Measurements from ENCODE around the gene IL11.

IL11 gene

DNA sequence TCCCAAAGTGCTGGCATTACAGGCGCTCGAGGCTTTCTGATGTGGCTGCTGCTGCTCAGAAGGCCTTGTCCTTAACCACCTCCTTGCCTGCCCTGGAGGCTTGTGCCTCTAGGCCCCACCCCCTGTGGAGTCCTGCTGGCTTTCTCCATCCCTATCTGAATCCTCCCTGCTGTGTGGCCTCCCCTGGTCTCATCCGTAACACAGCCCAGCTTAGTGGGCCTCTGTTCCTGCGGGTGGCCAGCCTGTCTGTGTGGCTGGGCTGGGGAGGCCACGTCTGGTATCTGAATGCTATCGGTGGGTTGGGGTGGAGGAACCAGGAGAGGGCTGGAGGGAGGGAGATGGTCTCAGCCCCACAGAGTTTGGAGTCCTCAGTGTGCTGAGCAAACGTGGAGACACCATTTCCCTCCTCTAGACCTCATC, 20.2 kb upstream of the IL11 start:
- DNase-seq = no peak

DNA sequence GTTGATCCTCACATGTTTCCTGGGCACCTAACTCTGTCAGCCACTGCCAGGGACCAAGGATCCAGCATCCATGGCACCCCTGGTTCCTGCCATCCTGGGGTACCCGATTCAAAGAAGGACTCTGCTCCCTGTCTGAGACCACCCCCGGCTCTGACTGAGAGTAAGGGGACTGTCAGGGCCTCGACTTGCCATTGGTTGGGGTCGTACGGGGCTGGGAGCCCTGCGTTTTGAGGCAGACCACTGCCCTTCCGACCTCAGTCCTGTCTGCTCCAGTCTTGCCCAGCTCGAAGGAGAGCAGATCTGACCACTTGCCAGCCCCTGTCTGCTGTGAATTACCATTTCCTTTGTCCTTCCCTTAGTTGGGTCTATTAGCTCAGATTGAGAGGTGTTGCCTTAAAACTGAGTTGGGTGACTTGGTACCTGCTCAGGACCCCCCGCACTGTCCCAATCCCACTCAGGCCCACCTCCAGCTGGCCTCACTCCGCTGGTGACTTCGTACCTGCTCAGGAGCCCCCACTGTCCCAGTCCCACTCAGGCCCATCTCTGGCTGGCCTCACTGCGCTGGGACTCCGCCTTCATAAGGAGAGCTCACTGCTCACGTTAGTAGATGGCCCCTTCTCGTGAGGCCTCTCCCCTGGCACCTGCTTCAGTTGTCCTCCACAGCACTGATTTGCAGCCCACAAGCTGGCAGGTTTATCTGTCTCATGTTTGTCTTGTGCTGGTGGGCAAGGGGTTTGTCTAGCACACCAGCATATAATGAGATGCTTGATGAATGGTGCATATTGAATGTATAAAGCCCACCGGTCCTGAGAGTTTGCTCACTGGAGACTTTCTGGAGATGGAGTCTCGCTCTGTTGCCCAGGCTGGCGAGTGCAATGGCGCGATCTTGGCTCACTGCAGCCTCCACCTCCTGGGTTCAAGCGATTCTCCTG, 19.4 kb upstream of the IL11 start:
- DNase-seq = no peak

DNA sequence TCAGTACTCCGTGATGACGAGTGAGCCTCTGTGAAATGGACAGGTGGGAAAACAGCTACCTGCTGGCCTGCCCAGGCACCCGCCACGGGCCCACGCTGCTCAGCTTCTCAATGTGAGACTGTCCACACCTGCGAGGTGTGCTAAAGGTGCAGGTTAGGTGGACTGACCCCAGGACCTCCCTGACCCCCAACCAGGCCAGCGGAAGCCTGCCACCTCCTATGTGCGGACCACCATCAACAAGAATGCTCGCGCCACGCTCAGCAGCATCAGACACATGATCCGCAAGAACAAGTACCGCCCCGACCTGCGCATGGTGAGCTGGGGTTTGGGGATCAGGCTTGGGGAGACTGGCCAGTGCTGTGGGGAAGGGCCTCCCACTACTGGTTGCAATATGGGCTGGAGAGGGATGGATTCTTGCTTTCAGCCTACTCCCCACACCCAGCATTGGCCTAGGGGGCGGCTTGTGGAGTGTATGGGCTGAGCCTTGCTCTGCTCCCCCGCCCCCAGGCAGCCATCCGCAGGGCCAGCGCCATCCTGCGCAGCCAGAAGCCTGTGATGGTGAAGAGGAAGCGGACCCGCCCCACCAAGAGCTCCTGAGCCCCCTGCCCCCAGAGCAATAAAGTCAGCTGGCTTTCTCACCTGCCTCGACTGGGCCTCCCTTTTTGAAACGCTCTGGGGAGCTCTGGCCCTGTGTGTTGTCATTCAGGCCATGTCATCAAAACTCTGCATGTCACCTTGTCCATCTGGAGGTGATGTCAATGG, 17.7 kb upstream of the IL11 start:
- no peak for DNase-seq

DNA sequence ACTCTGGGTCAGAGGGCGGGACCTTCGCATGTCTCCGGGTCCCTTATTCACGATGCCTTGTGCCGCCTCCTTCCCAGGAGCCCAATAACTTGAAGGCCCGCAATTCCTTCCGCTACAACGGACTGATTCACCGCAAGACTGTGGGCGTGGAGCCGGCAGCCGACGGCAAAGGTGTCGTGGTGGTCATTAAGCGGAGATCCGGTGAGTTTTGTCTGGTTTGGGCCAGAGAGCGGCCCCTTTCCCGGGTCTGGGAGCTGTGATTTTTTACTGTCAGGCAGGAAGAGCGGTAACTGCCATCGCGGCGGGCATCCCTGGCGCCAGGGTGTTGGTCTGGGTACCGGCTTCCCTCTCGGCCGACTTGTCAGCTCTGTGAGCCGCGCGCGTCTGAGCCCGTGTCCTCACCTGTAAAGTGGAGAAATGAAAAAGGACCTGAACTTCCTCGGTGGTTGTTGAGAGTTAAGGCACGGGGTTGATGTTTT, 16.3 kb upstream of the IL11 start:
- no peak for DNase-seq

DNA sequence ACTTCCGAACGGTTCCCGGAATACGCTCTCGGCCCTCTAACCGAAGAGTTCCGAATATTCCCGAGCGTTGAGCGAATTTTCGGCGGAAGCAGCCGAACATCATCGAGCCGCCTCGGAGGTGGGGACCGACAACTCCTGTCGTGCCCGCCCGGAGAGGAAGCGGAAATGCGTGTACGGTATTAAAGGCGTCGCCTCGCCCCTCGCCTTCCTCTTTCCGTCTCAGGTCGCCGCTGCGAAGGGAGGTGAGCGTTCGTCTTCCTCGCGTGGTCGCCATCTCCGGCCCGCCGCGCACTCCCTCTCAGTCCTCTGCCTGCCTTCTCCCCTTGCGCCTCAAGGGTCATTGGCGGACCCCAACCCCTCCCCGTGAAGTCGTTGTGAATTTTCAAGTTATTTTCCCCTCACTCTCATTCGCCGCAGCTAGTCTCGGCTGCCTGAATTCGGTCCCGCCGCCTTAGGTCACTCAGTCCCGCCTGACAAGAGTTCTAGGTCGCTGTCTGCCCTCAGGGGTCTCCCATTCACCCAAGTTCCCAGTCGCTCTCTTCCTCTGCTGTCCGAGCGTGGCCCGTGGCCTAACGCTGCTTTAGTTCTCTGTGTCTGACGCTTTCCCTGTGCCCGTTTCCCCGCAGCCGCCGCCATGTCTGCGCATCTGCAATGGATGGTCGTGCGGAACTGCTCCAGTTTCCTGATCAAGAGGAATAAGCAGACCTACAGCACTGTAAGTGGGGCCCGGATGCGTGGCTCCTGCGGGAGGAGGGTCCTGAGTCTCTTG, 15.6 kb upstream of the IL11 start, which contains the start of gene RPL28:
Gene RPL28 (plus strand): TSS at position 209 of the 769 bp plus-strand sequence. CDS start 426 bp downstream, at position 635.
- peak; percentile 98 to 99 for DNase-seq

DNA sequence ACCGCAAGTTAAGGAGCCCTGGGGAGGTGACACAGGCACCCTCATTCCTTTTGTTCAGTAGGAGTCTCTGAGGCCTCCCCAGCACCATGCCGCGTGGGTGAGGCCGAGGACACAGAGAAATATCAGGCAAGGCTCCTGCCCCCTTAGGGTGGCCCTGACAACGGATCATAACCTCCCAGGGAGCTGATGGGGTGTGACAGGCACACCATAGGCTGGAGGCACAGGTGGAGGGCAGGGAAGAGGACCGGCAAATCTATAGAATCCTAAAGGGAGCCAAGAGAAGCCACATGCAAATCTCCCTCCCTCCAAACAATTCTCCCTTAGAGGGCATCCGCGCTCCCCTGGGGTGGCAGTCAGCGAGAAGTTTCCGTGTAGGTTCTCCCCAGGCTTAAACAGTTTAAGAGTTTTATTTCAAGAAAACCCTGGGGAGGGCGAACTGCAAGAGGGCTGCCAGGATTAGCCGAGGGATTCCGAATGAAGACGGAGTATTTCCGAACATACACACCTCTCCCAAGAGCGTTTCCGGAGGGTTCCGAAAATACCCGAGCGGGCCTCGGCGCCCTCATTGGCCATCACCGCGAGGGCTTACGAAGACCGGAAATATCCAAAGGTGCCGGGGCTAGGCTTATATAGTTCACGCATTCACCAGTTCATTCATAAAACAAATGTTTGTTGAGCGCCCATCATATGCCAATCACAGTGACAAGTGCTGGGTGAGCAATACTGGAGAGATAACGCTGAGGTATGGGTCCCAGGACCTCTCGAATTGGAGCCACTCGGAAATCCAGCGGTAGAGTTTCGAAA, 14.9 kb upstream of the IL11 start:
- DNase-seq = peak; percentile 98

DNA sequence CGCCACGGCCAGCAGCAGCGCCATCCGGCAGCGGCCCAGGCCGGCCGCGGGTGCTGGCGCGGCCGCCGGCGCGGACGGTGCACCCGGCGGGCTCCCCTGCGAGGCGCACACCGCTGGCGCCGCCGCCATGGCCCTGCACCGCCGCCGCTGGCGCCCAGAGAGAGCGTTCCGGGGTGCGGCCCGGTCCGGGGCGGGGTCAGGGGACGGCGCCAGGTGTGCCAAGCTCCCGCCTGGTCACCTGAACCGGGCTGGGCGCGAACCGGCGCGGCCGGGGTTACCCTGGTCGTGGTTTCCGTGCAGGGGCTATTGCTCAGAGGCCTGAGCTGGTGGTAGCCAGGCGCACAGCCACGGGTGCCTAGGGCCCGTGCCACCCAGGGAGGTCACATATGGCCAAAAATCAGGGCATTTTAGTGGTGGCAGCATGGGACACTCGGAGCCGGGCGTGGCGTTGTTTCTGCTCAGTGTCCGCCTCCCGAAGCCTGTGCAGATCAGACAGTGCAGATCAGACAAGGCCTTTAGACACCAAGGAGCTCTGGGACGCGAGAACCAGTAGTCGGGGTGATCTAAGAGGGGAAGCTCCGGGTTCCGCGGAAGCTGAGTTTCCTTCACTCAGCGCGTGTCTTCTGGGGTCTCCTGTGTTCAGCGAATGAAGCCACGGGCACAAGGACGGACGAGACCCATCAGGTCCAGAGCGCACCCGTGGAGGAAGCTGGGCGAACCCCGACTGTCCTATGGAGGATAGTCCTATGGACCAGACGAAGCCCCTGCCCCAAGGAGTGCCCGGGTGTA, 14.1 kb upstream of the IL11 start, which contains the start of gene TMEM238:
Gene TMEM238 (minus strand): TSS at position 162 of the 789 bp plus-strand sequence. CDS start 33 bp downstream, at position 129.
- DNase-seq = peak in 1 of 2 experiments; percentile 54

DNA sequence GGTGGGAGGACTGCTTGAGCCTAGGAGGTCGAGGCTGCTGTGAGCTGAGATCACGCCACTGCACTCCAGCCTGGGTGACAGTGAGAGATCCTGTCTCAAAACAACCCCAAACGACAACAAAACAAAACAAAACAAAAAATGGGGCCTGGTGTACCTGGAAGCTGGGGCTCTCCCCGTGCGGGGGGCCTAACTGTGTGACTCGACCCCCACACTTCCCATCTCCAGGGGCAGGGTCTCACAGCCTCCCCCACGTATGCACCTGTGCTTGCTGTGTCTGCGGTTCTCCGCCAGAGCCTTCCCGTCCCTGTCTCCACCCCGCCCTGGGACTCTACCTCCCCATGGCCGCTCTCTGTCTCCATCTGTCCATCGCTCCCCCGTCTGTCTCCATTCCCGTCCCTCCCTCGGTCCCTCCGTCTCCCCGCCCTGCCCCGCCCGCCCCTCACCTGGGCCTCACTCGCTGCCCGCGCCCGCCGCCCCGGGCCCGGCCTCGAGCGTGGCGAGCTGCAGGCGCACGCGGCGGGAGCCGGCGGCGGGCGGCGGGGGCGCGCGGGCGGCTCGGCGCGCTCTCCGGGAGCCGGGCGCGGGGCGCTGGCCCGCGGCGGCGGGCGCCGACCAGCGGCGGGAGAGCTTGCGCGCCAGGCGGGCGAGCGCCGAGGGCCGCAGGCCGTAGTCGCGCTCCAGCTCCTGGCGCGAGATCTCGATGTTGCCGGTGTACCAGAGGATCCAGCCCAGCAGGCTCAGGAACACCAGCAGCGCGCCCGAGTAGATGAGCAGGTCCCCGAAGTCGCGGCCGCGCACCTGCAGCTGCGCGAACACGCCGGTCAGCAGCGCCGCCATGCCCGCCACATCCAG, 13.2 kb upstream of the IL11 start:
- DNase-seq = peak; percentile 26 to 60

DNA sequence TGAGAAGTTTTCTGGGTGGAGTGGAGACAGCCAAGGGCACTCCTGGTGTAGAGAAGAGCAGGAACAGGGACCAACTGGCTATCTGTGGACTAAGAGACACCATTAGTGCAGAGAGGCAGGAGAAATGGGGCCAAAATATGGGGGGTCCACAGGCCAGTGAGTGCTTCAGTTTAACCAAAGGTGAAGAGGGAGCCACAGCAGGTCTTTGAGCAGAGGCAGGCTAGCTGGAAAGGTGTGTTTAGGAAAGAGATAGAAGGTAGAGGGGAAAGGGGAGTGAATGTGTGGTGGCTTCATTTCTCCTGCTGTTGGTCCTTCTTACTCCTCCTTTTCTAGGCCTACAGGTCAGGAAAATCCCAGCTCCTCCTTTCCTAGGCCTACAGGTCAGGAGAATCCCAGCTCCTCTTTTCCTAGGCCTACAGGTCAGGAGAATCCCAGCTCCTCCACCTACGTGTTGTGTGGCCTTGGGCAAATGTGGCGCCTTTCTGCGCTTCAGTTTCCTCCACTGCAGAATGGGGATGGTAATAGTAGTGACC, 12.3 kb upstream of the IL11 start:
- DNase-seq = no peak

DNA sequence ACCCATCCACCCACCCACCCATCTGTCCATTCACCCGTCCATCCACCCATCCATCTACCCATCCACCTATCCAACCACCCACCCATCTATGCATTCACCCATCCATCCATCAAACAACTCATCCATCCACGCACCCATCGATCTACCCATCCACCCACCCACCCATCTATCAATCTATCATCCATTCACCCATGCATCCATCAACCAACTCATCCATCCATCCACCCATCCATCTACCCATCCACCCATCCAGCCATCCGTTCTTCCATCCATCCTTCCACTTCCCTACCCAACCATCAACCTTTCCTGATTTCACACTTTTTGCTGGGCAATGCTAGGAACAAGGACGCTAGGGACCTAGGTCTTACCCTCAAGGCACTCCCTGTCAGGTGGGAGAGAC, 11.8 kb upstream of the IL11 start:
- no peak for DNase-seq

DNA sequence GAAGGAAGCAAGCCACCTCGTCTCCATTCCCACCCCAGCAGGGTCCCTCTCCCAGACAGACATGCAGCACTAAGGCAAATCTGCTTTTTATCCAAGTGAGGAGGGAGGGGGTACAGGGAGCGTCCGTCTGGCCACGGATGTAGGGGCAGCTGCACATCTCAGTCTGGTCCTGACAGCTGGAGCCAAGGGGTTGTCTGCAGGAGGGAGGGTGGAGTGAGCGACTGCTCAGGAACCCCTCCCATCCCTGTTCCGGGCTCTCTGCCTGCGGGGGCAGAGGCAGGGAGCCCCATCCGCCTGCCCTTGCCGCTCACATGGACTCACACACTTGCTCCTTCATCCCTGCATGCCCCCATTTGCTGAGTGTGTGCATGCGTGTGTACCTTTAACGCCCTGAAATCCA, 8.9 kb upstream of the IL11 start:
- peak; percentile 90 to 97 for DNase-seq

DNA sequence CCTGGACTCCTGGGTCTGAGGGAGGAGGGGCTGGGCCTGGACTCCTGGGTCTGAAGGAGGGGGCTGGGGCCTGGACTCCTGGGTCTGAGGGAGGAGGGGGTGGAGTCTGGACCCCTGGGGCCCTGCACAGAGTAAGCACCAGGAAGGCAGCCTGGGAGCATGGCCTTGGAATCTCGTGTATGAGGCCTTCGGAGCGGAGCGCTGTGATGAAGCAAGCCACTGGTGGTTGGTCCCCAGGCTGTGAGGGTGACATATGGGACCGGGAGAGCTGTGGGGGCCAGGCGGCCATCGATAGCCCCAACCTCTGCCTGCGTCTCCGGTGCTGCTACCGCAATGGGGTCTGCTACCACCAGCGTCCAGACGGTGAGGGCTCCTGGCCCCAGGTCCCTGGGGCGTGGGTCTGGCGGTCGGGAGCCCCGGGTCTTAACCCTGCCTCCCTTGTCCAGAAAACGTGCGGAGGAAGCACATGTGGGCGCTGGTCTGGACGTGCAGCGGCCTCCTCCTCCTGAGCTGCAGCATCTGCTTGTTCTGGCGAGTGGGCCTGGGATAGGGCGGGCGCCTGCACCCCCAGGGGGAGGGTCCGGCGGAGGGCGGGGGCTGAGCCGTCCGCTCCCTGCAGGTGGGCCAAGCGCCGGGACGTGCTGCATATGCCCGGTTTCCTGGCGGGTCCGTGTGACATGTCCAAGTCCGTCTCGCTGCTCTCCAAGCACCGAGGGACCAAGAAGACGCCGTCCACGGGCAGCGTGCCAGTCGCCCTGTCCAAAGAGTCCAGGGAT, 7.3 kb upstream of the IL11 start:
- DNase-seq = peak; percentile 58 to 81

DNA sequence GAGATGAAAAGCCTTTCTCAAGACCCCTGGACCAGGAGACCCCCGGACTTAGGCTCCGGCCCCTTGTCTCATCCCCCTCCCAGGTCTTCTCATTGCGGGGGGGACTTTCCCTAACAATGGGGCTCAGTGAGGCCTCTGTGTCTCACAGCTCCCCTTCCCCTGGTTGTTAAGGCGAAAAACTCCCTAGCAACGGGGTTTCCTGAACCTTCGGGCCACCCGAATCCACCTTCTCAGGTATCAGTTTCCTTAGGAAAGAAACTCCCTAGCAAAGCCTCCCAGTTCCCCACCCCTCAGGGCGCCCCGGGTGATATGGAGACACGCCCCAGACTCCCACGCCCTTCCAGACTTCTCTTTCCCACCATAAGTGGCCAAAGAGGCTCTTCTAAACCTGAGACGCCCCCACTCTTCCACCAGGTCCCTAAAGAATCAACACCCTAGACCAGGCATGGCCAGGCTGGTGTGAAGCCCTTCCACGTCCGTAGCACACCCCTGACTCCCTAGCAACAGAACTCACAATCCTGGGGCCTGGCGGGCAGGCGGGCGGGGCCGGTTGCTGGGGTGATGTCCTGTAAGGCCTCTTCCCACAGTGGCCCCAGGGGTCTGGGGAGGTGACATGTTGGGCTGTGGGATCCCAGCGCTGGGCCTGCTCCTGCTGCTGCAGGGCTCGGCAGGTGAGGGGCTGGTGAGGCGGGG, 6.1 kb upstream of the IL11 start, which contains the start of gene TMEM190:
Gene TMEM190 (plus strand): TSS at position 586 of the 693 bp plus-strand sequence. CDS start 28 bp downstream, at position 614.
- DNase-seq = no peak

DNA sequence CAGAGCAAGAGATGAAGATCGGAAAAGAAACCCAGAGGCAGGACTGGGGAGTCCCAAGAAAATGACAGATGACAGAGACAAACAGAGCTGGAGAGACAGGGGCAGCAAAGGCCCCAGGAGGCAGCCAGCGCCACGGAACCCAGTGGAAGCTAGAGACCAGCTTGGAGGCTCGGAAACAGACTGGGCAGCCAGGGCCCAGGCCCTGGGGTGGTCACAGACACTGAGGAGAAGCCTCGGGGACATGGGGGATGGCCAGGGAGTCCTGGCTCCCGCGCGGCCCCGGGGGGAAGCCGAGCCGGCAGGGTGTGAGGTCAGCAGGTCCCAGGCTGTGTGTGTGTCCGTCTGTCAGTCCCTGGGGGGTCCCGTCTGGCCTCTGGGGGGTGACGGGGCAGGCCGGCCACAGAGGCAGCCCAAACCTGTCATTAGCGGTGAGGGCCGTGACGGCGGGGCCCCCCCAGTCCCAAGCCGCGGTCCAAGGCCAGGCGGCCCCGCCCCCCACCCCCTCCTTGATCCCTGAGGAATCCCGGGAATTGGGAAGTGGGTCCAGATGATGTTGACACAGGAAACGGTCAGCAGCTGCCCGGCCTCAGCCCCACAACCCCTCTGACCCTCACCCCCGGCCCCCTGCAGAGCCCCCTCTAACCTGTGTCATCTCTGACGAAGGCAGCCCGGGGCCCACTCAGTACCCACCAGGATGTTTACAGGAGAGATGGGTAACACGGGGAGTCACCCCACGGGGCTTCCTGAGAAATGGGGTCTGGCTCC, 3.9 kb upstream of the IL11 start:
- peak in 1 of 2 experiments; percentile 29 for DNase-seq

DNA sequence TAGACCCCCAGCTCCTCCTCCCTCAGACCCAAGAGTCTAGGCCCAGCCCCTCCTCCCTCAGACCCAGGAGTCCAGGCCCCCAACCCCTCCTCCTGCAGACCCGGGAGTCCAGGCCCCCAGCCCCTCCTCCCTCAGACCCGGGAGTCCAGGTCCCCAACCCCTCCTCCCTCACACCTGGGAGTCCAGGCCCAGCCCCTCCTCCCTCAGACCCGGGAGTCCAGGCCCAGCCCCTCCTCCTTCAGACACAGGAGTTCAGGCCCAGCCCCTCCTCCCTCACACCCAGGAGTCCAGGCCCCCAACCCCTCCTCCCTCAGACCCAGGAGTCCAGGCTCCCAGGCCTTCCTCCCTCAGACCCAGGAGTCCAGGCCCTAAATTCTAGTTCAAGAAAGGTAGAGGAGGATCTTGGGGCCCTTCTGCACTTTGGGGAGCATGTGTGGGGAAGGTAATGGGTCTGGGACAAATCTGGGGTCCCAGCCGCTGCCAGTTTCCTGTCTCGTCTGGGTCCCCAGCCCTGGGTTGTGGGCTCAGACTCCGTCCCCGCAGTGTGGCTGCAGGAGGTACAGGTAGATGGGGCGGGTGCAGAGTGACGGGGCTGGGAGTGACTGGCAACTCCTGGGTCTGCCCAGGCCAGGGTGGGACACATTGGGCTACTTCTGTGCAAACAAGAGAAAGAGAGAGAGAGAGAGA, 3.2 kb upstream of the IL11 start:
- no peak for DNase-seq

DNA sequence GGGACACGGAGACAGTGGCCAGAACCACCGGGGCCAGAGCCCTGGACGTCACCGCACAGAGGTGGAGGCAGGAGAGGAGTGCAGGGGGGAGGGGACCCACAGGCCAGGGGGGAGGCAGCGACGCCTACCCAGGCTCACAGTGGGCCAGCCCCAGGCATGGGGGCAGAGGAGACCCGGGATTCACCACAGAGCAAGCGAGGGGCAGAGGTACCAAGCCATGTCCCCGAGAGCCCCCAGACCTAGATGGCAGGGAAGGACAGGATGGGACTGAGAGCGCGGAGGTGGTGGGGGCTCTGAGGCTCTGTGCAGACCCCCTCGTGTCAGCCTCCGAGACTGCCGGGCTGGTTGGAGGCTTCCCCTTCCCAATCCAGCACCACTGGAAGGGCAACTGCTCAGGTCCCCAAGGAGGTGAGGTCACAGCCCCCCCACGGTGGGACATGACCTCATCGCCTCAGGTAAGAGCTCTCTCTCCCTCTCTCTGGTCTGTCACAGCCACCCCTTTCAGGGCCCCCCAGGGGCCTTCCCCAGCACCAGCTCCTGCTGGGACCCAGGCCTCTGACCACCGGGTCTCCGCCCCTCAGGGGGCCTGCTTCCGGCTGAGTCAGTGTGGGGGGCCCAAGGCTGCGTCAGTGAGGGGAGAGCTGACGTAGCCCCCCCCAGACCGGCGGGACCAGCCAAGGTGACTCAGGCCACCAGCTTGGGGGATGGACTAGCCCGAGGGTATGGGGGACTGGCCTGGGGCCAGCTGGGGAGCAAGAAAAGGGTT, 2.2 kb upstream of the IL11 start:
- no peak for DNase-seq

Measured in NCI-H524 (cell line).